HL-60 (cell line): ENCODE measurements around the gene KCTD19.

Experiments
- DNase-seq, 2 experiments: peaks; one replicate each; pipeline ENCODE4 v3.0.0-alpha.2; 2010 to 2020; ENCODE audit warnings: low read depth in 1 of 2, low spot score in 1 of 2
- H3K27ac ChIP-seq: fragments of 250-450 bp; sonication (Bioruptor Pico); replicated peaks from 2 replicates; pipeline ENCODE4 v1.5.1; 2020; ENCODE audit warnings: mild to moderate bottlenecking, moderate library complexity
- H3K27me3 ChIP-seq: fragments of 250-450 bp; sonication (Bioruptor Pico); 2 replicates; pipeline ENCODE4 v1.5.1; 2021; ENCODE audit warnings: mild to moderate bottlenecking, moderate library complexity; ENCODE audit not compliant: insufficient read depth, poor library complexity, severe bottlenecking
- H3K4me3 ChIP-seq: replicated peaks from 2 replicates; pipeline ENCODE4 v1.5.1; 2011; ENCODE audit warnings: mild to moderate bottlenecking, control low read depth, low read length; ENCODE audit not compliant: insufficient read depth
- GABPA ChIP-seq: IDR thresholded peaks from 2 replicates; pipeline ENCODE4 v1.6.1; 2012; ENCODE audit warnings: low read depth
- POLR2AphosphoS5 ChIP-seq: IDR thresholded peaks from 2 replicates; pipeline ENCODE4 v1.6.1; 2012; ENCODE audit warnings: low read depth
- SPI1 ChIP-seq: IDR thresholded peaks from 2 replicates; pipeline ENCODE4 v1.6.1; 2012; ENCODE audit warnings: low read depth, mild to moderate bottlenecking, borderline replicate concordance
- TF ChIP-seq, protein P1 (sequence below): IDR thresholded peaks from 2 replicates; pipeline ENCODE4 v1.6.1; 2012; ENCODE audit warnings: low read depth; ENCODE audit not compliant: insufficient replicate concordance
- TF ChIP-seq, protein P2 (sequence below): IDR thresholded peaks from one replicate; pipeline ENCODE4 v1.5.1; 2011; ENCODE audit warnings: low read length, control low read depth, inconsistent platforms; ENCODE audit not compliant: insufficient read depth

Gene KCTD19

DNA sequence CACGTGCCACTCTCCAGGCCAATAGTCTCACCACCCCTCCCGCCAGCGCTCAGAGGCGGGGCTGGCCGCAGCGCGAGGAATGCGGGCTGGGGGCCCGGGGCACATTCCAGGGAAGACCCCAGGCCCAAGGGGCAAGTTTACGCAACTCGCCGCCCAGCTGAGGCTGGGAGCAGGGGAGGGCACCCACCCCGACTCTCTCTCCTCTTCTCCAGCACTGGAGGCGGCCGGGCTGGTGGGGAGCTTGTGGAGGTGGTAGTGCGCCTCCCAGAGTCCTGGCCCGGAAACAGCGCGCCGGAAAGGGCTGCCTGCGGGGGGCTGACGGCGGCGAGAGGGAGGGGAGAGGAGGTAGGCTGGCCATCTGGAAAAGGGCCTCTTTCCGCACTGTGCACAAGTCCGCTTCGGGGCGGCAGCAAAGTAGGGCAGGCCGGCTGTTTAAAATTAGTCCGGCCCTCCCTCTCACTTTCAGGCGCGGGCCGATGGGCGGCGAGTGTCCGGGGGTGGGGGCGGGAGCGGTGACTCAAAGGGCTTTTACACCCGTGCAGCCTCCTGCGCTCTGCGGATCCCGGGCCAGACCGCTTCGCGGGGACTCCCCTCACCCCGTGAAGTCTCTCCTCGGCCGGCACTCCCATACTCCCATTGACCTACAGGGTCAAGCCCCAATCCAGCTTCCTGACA, 80.3 kb downstream of the KCTD19 start:
- Histone ChIP-seq H3K27me3 (peaks cover 21% of the 10 kb centered on the region), H3K27ac (no peak overlapping the region), H3K4me3 (peak overlapping the region; percentile 73)
- DNase-seq: peak in 1 of 2 experiments; percentile 25
- TF ChIP-seq SPI1 (no peak), POLR2AphosphoS5 (no peak)

DNA sequence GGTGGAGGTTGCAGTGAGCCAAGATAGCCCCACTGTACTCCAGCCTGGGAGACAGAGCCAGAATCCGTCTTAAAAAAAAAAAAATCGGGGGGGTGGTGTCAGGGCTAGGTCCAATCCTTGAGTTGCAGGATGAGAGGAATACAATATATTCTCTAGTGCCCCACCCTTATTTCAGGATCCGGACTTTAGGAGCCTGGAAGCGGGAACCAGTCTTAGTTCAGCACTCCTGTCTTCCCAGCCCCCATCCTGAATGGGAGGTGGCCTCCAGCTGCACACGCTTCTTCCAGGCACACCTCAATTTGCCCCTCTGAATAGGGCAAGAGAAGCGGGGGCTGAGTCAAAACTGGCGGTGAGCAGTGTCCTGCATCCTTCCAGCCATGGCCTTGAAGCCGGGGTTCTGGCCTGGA, 80.9 kb downstream of the KCTD19 start:
- no peak for DNase-seq
- TF ChIP-seq POLR2AphosphoS5 (no peak), GABPA (no peak), SPI1 (no peak)
- TF ChIP-seq, protein P1, sequence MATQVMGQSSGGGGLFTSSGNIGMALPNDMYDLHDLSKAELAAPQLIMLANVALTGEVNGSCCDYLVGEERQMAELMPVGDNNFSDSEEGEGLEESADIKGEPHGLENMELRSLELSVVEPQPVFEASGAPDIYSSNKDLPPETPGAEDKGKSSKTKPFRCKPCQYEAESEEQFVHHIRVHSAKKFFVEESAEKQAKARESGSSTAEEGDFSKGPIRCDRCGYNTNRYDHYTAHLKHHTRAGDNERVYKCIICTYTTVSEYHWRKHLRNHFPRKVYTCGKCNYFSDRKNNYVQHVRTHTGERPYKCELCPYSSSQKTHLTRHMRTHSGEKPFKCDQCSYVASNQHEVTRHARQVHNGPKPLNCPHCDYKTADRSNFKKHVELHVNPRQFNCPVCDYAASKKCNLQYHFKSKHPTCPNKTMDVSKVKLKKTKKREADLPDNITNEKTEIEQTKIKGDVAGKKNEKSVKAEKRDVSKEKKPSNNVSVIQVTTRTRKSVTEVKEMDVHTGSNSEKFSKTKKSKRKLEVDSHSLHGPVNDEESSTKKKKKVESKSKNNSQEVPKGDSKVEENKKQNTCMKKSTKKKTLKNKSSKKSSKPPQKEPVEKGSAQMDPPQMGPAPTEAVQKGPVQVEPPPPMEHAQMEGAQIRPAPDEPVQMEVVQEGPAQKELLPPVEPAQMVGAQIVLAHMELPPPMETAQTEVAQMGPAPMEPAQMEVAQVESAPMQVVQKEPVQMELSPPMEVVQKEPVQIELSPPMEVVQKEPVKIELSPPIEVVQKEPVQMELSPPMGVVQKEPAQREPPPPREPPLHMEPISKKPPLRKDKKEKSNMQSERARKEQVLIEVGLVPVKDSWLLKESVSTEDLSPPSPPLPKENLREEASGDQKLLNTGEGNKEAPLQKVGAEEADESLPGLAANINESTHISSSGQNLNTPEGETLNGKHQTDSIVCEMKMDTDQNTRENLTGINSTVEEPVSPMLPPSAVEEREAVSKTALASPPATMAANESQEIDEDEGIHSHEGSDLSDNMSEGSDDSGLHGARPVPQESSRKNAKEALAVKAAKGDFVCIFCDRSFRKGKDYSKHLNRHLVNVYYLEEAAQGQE: no peak
- TF ChIP-seq, protein P2, sequence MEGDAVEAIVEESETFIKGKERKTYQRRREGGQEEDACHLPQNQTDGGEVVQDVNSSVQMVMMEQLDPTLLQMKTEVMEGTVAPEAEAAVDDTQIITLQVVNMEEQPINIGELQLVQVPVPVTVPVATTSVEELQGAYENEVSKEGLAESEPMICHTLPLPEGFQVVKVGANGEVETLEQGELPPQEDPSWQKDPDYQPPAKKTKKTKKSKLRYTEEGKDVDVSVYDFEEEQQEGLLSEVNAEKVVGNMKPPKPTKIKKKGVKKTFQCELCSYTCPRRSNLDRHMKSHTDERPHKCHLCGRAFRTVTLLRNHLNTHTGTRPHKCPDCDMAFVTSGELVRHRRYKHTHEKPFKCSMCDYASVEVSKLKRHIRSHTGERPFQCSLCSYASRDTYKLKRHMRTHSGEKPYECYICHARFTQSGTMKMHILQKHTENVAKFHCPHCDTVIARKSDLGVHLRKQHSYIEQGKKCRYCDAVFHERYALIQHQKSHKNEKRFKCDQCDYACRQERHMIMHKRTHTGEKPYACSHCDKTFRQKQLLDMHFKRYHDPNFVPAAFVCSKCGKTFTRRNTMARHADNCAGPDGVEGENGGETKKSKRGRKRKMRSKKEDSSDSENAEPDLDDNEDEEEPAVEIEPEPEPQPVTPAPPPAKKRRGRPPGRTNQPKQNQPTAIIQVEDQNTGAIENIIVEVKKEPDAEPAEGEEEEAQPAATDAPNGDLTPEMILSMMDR: no peak
- Histone ChIP-seq H3K4me3 (peak overlapping the region; percentile 73), H3K27me3 (peaks cover 21% of the 10 kb centered on the region), H3K27ac (no peak overlapping the region)

DNA sequence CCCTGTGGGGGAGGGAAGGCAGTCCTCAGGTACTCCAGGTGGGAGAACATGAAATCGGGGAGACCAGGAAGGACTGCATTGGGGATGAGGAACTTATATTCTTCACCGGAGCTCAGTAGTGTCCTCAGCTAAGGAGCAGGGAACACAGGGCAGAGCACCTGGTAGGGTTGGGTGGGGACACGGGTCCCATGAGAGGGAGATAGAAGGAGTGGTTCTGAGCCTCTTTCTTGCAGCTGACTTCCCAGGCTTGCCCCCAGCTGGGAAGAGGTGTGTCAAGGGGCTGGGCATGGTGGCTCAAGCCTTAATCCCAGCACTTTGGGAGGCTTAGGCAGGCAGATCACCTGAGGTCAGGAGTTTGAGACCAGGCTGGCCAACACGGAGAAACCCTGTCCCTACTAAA, 81.4 kb downstream of the KCTD19 start:
- no peak for TF ChIP-seq POLR2AphosphoS5
- TF ChIP-seq SPI1: no peak
- no peak for TF ChIP-seq GABPA
- TF ChIP-seq, protein P2: no peak
- TF ChIP-seq, protein P1: no peak
- Histone ChIP-seq H3K27me3 (peaks cover 19% of the 10 kb centered on the region), H3K4me3 (no peak overlapping the region), H3K27ac (peak overlapping the region; percentile 68)
- DNase-seq: no peak

DNA sequence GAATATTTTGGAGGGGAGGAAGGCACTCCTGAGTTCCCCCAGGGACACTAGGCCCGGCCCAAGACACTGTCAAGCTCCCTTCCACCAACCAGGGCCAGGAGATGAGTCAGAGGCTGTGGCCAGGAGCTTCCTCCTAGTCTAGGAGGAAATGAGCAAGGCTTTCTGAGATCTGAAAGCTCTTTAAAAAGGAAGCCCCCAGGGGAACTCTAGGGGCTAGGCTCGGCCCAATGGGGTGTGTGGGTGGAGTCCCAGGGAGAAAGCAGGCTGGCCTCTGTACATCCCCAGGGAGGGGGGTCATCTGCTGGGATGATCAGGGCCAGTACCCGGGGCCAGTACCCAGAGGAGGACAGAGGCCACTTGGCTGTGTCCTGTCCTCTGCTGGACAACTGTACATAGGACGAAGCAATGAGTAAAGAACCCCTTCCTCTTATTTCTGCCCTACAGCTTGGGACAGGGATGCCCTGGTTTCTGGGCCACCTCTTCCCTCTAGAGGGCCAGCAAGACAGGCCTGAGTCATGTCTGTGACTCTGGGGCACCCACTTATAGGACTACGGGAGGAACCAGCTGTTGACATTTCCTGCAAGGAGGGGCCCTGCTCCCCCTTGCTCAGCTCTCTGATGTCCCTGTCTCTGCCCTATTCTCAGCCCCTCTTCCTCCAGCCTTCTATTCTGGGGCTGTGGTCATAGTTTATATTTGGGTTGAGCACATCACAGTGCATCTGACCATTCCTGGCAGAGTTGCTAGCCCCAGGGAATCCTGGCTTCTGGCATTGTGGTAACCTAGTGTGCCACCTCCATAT, 82.0 kb downstream of the KCTD19 start:
- Histone ChIP-seq H3K27me3 (peaks cover 13% of the 10 kb centered on the region), H3K27ac (peak overlapping the region; percentile 68), H3K4me3 (no peak overlapping the region)
- TF ChIP-seq, protein P1: no peak
- TF ChIP-seq SPI1: peak; percentile 30; the same call in 1 of the 2 replicates
- TF ChIP-seq, protein P2: no peak
- peak in 1 of 2 experiments; percentile 95 for DNase-seq
